Measurements from ENCODE around the gene CYB5R2.
"Not testable (repeated sequence)": the region's sequence is repeated elsewhere in the genome, so short reads cannot be mapped to it uniquely, and the experiment has no call there.

The CYB5R2 gene

DNA sequence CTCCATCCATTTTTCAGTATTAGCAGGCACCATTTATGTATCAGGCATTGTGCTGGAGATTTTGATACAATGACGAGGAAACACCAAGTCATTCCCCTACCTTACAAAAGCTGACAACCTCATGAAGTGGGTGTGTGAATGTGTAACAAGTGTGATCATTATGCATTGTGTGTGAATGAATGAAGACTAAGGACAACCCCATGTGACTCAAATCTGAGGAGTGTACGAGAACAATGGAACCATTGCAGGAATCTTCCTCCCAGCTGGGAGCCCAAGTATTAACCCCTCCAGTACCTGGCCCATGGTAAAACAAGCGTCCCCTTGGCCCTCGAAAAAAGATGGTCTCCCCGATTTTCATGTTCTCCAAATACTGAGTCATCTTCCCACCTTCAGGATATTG is 4.4 kb downstream of the CYB5R2 start:
- no peak for DNase-seq (ENCODE audit: low read depth, low spot score)

DNA sequence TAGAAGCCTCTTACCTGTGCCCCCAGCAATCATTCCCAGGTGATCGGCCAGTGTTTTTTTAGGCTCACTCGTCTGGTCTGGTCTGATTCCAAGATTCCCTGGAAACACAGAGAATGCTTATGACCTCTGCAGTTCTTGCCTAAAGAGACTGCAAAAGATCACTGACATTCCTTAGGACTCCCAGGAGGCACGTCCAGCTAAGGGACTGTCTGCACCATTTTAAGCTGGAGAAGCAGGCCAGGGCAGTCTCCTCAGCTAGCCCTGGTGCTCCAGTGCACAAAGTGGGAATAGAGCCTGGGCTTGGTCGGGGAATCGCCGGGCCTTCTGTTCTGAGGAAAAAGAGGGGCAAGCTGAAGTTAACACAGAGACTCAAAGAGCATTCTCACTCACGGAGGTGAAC is 4.8 kb downstream of the CYB5R2 start:
- DNase-seq (ENCODE audit: low read depth, low spot score), result no peak

- no peak for DNase-seq (ENCODE audit: low read depth, low spot score)
These were observed 5.8 kb downstream of the CYB5R2 start for GRCh38 chr11:7667460-7667859.

GRCh38 chr11:7666292-7666866 is 6.9 kb downstream of the CYB5R2 start:
- no peak for DNase-seq (ENCODE audit: low read depth, low spot score)

DNA sequence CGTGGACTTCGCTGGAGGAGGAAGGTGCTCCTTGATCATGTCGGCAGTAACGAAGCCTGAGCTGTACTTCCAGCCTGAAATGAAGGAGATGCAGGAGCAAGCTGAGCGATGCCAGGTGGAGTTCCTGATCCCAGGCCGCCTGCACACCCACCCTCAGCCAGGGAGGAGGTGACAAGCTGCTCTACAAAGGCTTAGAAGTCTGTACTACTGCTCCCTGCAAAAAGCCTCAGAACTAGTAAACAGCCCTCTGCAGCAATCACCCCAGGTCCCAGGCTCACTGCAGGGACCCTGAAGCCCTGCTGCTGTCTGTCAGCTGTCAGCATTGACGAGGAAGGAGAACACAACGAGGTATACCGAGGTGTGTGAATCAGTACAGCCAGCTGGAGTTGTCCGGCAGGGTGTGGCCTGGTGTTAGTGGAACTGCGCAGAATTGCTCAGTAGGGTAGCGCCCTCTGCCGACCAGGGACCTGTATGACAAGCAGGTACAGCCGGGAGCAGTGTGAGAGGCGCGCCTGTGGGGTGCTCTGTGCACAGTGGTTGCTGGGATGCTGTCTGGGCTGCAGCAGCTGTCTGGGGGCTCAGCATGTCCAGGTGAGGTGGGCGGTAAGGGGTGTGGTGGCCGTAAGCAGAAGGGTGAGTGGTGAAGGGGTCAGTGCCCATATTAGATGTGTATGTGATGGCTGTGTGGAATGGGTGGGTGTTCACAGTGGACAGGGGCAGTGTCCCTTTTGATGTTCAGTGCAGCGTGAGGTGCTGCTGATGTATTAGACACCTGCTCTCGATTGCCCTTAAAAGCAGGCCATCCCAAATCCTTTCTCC is 7.6 kb downstream of the CYB5R2 start:
- DNase-seq (ENCODE audit: low read depth, low spot score), result peak; percentile 50

GRCh38 chr11:7664867-7665266 is 8.4 kb downstream of the CYB5R2 start:
- DNase-seq (ENCODE audit: low read depth, low spot score), result no peak

DNA sequence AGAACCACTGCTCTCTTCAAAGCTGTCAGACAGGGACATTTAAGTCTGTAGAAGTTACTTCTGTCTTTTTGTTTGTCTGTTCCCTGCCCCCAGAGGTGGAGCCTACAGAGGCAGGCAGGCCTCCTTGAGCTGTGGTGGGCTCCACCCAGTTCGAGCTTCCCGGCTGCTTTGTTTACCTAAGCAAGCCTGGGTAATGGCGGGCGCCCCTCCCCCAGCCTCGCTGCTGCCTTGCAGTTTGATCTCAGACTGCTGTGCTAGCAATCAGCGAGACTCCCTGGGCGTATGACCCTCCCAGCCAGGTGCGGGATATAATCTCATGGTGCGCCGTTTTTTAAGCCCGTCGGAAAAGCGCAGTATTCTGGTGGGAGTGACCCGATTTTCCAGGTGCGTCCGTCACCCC is 9.8 kb downstream of the CYB5R2 start:
- not testable (repeated sequence) for DNase-seq (ENCODE audit: low read depth, low spot score)

DNA sequence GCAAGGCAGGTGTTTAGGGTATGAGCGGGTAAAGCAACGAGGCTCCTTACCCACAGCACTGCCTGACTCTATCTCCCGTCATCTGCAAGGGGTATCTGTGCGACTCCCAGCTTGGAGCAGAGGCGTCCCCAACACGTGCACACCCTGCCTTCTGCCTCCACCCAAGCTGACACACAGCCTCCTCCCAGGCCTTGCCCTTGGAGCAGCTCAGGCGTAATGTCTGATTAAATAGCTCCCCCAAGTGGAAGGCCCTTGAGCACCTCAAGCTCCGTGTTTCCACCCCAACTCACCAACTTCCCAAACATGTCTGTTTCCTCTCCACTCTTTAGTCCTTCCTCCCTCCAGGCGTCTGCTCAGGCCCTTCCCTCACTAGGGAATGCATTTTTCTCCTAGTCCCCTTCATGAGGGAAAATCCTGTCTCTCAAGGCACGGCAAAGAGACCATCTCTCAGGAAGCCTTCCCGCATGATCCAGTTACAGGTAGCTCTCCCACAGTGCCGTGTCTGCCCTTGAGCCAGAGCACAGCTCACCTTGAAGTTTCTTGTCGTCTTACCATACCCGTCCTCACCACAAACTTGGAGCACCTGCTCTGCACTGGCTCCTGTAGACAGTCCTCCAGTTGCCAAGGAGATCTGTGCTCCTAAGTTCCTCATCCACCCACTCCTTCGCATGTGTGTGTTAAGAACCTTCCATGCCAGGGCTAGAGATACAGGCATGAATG is 15.8 kb downstream of the CYB5R2 start:
- DNase-seq (ENCODE audit: low read depth, low spot score), result no peak

GRCh38 chr11:7656704-7657103 is 16.6 kb downstream of the CYB5R2 start:
- no peak for DNase-seq (ENCODE audit: low read depth, low spot score)

DNA sequence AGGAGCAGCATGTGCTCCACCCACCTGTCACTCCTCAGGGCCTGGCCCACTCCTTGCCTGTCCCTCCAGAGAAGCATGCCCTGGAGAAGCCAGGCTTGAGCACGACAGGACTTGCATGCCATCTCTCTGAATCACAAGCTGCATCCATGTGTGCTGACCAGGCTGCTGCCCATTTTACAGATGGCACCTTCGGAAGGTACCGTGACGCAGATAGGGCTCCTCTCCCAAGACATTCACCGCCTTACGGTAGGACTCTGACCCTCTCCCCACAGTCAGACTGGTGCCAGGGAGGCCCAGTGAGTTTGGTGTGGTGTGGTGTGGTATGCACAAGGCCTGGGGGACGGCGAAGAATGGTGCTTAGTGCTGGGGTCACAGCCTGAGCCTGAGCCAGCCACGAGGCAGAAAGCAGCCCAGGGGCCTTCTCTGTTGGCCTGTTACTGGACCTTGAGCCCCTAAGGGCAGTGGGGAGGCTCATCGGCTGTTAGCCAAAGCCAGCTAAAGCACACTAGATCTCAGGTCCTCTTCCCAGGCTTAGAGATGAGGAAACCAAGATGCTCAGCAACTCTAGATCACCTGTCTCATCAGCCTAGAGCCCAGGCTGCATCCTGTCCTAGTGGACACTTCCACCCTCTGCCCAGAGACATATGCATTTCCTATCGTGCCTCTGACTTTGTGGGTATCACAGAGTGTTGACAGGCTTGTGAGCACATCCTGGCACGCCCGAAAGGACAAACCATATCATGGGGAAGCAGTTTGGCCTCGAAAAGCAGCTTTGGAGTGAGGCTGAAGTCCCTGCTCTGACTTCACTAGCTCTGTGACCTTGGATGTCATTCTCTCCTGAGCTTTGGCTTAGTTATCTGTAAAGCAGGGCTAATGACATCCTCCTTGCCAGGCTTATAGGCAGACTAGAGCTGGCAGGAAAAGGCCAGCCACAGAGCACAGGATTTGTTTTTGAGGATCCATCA is 17.8 kb downstream of the CYB5R2 start:
- DNase-seq (ENCODE audit: low read depth, low spot score), result no peak

DNA sequence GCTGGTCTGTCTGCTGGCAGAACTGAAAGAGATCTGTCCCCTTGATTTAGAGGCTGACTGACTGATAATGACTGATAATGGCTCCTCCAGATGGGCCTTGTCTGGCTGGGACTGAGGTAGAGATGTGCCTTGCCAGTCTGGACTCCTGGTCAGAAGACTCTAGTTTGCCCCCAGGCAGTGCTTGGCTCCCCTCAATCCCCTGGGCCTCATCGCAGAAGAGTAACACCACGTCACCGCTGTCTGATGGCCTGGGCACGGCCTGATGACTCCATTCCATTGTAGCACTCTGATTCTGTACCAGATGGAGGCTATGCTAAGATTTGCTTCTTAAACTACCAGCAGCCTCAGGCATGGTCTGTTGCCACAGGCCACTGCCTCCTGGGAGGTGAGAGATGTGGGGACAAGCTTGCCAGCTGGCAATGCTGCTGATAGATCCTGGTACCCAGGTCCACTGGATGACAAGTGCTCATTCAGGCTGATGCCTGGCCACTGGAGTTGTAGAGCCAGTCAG is 19.1 kb downstream of the CYB5R2 start:
- no peak for DNase-seq (ENCODE audit: low read depth, low spot score)

- no peak for DNase-seq (ENCODE audit: low read depth, low spot score)
These were observed 21.6 kb downstream of the CYB5R2 start for GRCh38 chr11:7651700-7652099.

DNA sequence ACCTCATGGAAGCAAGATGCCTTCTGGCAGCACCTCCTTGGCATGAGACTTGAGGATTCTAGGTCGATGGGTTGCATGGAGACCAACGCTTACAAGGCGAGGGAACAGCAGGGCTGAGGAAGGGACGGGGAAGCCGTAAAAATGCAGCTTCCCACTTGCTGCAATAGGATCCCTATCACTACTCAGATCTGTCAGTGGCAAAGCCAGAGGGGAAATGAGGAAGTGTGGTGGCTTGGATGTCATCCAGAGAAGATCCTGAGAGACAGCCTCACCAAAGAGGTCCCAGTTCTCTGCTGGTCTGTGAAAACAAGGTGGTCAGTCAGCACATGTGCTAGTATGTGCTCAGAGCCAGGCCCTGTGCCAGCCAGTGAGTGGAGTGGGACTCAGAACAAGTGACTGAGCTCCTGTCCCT is 22.2 kb downstream of the CYB5R2 start:
- no peak for DNase-seq (ENCODE audit: low read depth, low spot score)

GRCh38 chr11:7648264-7648663 is 25.0 kb downstream of the CYB5R2 start:
- no peak for DNase-seq (ENCODE audit: low read depth, low spot score)

DNA sequence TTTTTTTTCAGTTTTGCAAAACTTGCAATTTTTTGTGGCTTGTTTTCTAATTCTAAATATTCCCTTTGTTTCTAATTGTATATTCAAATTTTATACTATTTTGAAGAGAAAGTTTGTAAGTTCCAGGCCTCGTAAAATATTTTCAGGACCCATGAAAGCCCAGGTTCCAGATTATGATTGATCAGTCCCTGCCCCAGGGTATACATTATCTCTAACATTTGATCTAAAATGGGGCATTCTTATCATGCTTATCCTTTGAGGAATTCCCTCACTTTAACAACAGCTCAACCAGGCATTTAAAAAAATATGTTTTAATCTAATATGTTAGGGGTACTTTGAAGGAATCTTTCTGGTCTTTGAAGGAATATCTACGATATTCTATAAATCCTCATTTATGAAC is 26.4 kb downstream of the CYB5R2 start:
- DNase-seq (ENCODE audit: low read depth, low spot score), result no peak

DNA sequence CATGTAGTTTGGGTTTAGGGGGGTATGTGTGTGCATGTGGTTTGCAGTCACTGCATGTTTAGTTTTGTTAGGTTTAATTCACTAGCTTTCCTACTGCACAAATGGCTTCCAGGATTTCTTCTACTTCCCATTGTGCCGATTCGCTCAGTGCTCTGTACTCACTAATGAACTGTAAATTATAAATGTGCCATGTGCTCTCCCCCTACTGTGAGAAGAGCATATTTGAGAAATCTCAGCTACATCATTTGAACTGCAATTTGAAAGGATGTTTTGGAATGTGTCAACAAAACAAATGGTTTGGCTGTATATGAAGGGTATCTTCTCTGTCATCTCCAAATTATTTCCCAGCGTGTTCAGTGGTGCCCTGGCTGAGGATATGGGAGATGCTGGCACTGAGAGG is 28.1 kb downstream of the CYB5R2 start:
- no peak for DNase-seq (ENCODE audit: low read depth, low spot score)

GRCh38 chr11:7643314-7643713 is 30.0 kb downstream of the CYB5R2 start:
- DNase-seq (ENCODE audit: low read depth, low spot score), result no peak

DNA sequence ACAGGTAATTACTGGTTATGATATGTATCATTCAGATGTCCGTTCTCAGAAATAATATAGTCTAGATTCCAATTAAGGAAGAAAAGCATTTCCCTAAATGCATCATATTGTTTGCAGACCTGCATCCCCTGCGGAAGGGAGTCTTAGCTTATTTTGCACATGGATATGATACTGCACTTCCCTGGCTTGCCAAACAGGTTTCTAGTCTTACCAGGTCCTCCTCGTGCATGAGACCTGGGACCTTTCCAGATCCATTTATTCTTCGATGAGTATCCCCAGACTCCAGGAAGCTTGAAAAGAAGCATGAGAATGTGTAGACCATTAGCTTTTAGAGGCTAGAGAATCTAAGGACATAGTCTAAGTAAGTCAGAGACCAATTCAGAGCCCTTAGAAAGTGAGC is 30.6 kb downstream of the CYB5R2 start:
- DNase-seq (ENCODE audit: low read depth, low spot score), result no peak

DNA sequence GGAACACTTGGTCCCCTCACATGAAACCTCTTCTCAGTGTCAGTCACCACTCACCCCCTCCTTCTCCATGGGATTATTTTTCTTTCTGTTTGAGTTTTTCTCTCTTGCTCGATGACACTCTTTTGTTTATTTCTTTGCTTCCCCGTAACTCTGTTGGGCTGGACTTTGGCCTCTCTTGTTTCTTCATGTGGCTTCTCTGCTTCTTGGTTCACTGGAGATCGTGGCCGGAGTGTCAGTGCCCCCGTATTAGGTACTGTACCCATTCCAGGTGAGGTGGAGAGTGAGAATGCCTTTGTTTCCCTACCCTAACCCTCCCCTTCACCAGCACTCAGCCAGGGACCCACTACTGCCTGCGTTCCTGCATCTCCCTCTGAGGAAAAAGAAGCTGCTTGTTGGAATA is 32.5 kb downstream of the CYB5R2 start:
- DNase-seq (ENCODE audit: low read depth, low spot score), result no peak

GRCh38 chr11:7639643-7640025 is 33.7 kb downstream of the CYB5R2 start:
- DNase-seq (ENCODE audit: low read depth, low spot score), result no peak
